HCT116 (cell line): ENCODE measurements around the gene ARL6IP6.

Source experiments
- CBX3 ChIP-seq: IDR thresholded peaks from 2 replicates; pipeline ENCODE4 v1.6.1; 2012; ENCODE audit warnings: low read depth
- EGR1 ChIP-seq: IDR thresholded peaks from 2 replicates; pipeline ENCODE4 v1.6.1; 2012; ENCODE audit warnings: low read depth
- POLR2A ChIP-seq: IDR thresholded peaks from 2 replicates; pipeline ENCODE4 v1.7.0; 2011; ENCODE audit warnings: borderline replicate concordance; ENCODE audit not compliant: insufficient read depth, insufficient read length; ENCODE audit errors: extremely low read depth
- POLR2AphosphoS5 ChIP-seq: IDR thresholded peaks from 2 replicates; pipeline ENCODE4 v1.6.1; 2011; ENCODE audit warnings: mild to moderate bottlenecking, low read depth, low read length, moderate library complexity
- SIN3A ChIP-seq: IDR thresholded peaks from 2 replicates; pipeline ENCODE4 v1.6.1; 2012; ENCODE audit warnings: low read depth
- ZNF274 ChIP-seq: fragments of 200-500 bp; sonication (Bioruptor generic); IDR thresholded peaks from 2 replicates; pipeline ENCODE4 v1.6.1; 2014; ENCODE audit warnings: mild to moderate bottlenecking, low read depth, low read length, inconsistent platforms
- TF ChIP-seq, protein P1 (sequence below), 3 experiments: fragments of 200-600 bp in 1 of 3; sonication (generic) in 1 of 3; IDR thresholded peaks in 2 of 3; conservative IDR thresholded peaks in 1 of 3; 2 replicates each; pipeline ENCODE4 v1.5.1; 2012 to 2017; ENCODE audit warnings: low read depth in 2 of 3, low read length in 2 of 3, antibody characterized with exemption in 1 of 3, borderline replicate concordance in 1 of 3, control low read depth in 1 of 3, mild to moderate bottlenecking in 1 of 3, mixed read lengths in 1 of 3, mixed run types in 1 of 3, moderate library complexity in 1 of 3; ENCODE audit not compliant: insufficient read depth in 1 of 3

DNA sequence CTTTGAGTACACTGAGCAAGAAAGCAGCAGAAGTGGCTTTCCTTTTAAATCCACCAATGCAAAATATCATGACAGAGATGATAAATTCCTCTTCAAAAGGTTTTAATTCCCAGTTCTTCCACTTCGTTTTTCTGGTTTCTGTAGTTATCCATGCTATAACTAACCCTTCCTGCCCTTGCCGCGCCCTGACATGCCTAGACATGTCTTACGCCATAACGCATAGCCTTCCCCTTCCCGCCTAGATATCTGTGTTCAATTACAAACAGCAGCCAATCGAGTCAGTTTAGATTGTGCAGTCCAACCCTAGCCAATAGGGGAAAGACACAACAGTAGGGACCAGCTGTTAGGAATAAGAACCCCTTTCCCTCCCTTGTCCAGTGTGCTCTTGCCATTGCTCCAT is 17.2 kb upstream of the ARL6IP6 start:
- TF ChIP-seq, protein P1, sequence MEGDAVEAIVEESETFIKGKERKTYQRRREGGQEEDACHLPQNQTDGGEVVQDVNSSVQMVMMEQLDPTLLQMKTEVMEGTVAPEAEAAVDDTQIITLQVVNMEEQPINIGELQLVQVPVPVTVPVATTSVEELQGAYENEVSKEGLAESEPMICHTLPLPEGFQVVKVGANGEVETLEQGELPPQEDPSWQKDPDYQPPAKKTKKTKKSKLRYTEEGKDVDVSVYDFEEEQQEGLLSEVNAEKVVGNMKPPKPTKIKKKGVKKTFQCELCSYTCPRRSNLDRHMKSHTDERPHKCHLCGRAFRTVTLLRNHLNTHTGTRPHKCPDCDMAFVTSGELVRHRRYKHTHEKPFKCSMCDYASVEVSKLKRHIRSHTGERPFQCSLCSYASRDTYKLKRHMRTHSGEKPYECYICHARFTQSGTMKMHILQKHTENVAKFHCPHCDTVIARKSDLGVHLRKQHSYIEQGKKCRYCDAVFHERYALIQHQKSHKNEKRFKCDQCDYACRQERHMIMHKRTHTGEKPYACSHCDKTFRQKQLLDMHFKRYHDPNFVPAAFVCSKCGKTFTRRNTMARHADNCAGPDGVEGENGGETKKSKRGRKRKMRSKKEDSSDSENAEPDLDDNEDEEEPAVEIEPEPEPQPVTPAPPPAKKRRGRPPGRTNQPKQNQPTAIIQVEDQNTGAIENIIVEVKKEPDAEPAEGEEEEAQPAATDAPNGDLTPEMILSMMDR (IDR thresholded peaks at IDR 0.05 in 2 of 3, conservative IDR thresholded peaks at IDR 0.05 in 1 of 3; ENCODE audit: borderline replicate concordance in 1 of 3, insufficient read depth in 1 of 3, low read depth in 2 of 3, low read length in 2 of 3): no peak
- TF ChIP-seq POLR2A (no peak), SIN3A (no peak), POLR2AphosphoS5 (no peak), ZNF274 (no peak), CBX3 (no peak), EGR1 (no peak)
